Caco-2 (cell line): ENCODE measurements around the gene CEBPA. TPM values are rescaled to one million over a fixed set of nuclear protein-coding genes. Genes with fewer than 3 reads are reported as not detected.
A peak's percentile ranks its signal among the peaks of the same experiment; 100 is the strongest.

ENCODE experiments used
- BruUV-seq: library from RNA; stranded (reverse); fragments of 400-500 nt; replicated peaks from 2 replicates; lab custom pipeline; 2021; lab: Mats Ljungman, UMichigan
- CTCF ChIA-PET: fragments of 300-600 bp; sonication (Branson Sonifier 250); formaldehyde crosslinking; loops from one replicate; lab custom pipeline; 2022; ENCODE audit warnings: antibody characterized with exemption; lab: Charles Lee
- POLR2A ChIA-PET: fragments of 300-600 bp; sonication (Branson Sonifier 250); formaldehyde crosslinking; loops from one replicate; lab custom pipeline; 2022; ENCODE audit warnings: antibody characterized with exemption; lab: Charles Lee
- DNase-seq, 2 experiments: peaks; one replicate each; pipeline versions ENCODE4 v3.0.0 to v3.0.0-alpha.2; 2020 to 2022
- H3K27me3 ChIP-seq: replicated peaks from 2 replicates; pipeline ENCODE4 v1.6.0; 2011; ENCODE audit warnings: low read length; ENCODE audit not compliant: control insufficient read depth, insufficient read depth
- H3K36me3 ChIP-seq: 2 replicates; pipeline ENCODE4 v1.5.1; 2011; ENCODE audit warnings: low read length; ENCODE audit not compliant: control insufficient read depth, insufficient read depth
- H3K4me1 ChIP-seq: fragments of 250-450 bp; sonication (Bioruptor Pico); 2 replicates; pipeline ENCODE4 v1.5.1; 2020; ENCODE audit warnings: mild to moderate bottlenecking
- H3K4me3 ChIP-seq: 2 replicates; pipeline ENCODE4 v1.5.1; 2011; ENCODE audit warnings: low read depth, mild to moderate bottlenecking, control low read depth, low read length
- H3K9me3 ChIP-seq: fragments of 250-450 bp; sonication (Bioruptor Pico); 2 replicates; pipeline ENCODE4 v1.5.1; 2020; ENCODE audit warnings: mild to moderate bottlenecking, moderate library complexity
- H3K27ac Mint-ChIP-seq: one replicate; pipeline ENCODE4 v1.8.0; 2022; ENCODE audit warnings: mixed read lengths; ENCODE audit not compliant: unreplicated experiment
- H3K27me3 Mint-ChIP-seq: one replicate; pipeline ENCODE4 v1.8.0; 2022; ENCODE audit warnings: mixed read lengths; ENCODE audit not compliant: insufficient read depth, unreplicated experiment
- H3K36me3 Mint-ChIP-seq: one replicate; pipeline ENCODE4 v1.8.0; 2022; ENCODE audit warnings: mild to moderate bottlenecking, mixed read lengths; ENCODE audit not compliant: insufficient read depth, unreplicated experiment
- H3K4me1 Mint-ChIP-seq: one replicate; pipeline ENCODE4 v1.8.0; 2022; ENCODE audit warnings: low read depth, mixed read lengths; ENCODE audit not compliant: unreplicated experiment
- H3K4me3 Mint-ChIP-seq: one replicate; pipeline ENCODE4 v1.8.0; 2022; ENCODE audit warnings: mild to moderate bottlenecking, moderate library complexity, mixed read lengths; ENCODE audit not compliant: unreplicated experiment
- H3K9me3 Mint-ChIP-seq: one replicate; pipeline ENCODE4 v1.8.0; 2022; ENCODE audit warnings: mixed read lengths; ENCODE audit not compliant: unreplicated experiment
- CTCF ChIP-seq, 2 experiments: fragments of 200-600 bp in 1 of 2; IDR thresholded peaks; 1 replicate in 1 of 2; 2 replicates in 1 of 2; pipeline versions ENCODE4 v1.5.1 to v1.8.0; 2011 to 2022; ENCODE audit warnings: antibody characterized with exemption in 1 of 2, control low read depth in 1 of 2, inconsistent platforms in 1 of 2, low read depth in 1 of 2, low read length in 1 of 2, mild to moderate bottlenecking in 1 of 2, moderate library complexity in 1 of 2; ENCODE audit not compliant: insufficient read depth in 1 of 2, severe bottlenecking in 1 of 2, unreplicated experiment in 1 of 2
- intact Hi-C: fragments of 100-400 bp; cut with micrococcal nuclease; formaldehyde crosslinking; loops from one replicate; pipeline ENCODE4 v1.10.0; 2022; ENCODE audit not compliant: unreplicated experiment
- total RNA-seq: library from RNA; stranded (reverse); gene quantifications from 2 replicates; pipeline ENCODE4 v1.2.3, GENCODE V29; 2022

The CEBPA gene
- total RNA-seq, 1 experiment from 2014 or later = 110 TPM

DNA sequence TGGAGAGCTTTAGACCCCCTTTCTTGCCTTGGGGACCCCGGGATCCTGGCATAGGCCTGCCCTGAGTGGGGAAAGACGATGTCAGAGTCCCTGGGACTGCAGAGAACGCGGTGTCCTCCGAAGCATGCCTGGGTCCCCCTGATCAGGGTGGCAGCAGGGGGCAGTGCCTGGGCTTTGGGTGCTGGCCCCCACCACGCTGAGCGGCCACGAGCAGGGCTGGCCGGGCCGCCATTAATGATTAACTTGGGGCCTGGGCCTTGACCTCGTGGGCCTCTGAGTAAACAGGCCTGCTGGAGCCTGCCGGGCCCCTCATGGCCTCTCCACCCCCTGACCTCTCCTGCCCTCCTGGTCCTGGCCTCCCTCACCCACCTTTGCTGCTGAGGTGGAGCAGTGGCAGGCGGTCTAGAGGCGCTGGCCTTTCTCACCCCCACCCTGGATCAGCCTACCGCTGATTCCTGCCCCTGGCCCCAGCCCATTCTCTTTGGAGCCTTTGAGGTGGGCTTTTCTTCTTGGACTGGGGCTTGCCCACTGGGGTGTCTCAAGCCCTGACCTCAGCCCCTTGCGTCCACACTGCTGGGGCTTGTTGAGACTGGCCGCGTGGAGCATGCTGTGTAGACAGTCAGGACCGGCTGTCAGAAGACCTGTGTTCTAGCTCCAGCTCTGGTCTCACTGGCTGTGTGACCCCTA lies 26.3 kb downstream of the CEBPA start:
- Mint-ChIP-seq H3K4me1 (peaks cover 37% of the 10 kb centered on the region), H3K27me3 (no peaks in the 10 kb centered on the region), H3K4me3 (peak overlapping the region; percentile 35), H3K36me3 (peaks cover 6% of the 10 kb centered on the region), H3K27ac (peak overlapping the region; percentile 76), H3K9me3 (no peaks in the 10 kb centered on the region)
- intact Hi-C loops = loop anchor here (1.0 to 5.0 kb wide), 4 partner anchors 17 to 127 kb away; partner anchors contain the start of gene CEBPA
- DNase-seq = peak; percentile 94
- H3K27me3 ChIP-seq = no peaks in the 10 kb centered on the region
- peak in 1 of 2 experiments; percentile 49 for TF ChIP-seq CTCF (IDR thresholded peaks at IDR 0.05; ENCODE audit: insufficient read depth in 1 of 2, low read depth in 1 of 2, low read length in 1 of 2, severe bottlenecking in 1 of 2, unreplicated experiment in 1 of 2)
- H3K36me3 ChIP-seq = no peaks in the 10 kb centered on the region
- peaks cover 80% of the 10 kb centered on the region for H3K4me1 ChIP-seq
- BruUV-seq = no TSS peak
- no peak overlapping the region for H3K4me3 ChIP-seq
- ChIA-PET POLR2A (interaction anchor here (1.0 to 1.6 kb wide), 2 partner anchors 26 to 127 kb away, joined by 4 to 6 read pairs; partner anchors contain the start of gene CEBPA), CTCF (interaction anchor here (0.6 to 1.8 kb wide), 3 partner anchors 26 to 62 kb away, joined by 3 to 9 read pairs (median 4); partner anchors contain the start of gene CEBPA)
- H3K9me3 ChIP-seq = 0 out of 2 replicates have a peak, but pooled peaks cover 5% of the 10 kb centered on the region

GRCh38 chr19:33275559-33275932 lies 26.8 kb downstream of the CEBPA start:
- Histone ChIP-seq H3K36me3 (no peaks in the 10 kb centered on the region), H3K9me3 (0 out of 2 replicates have a peak, but pooled peaks cover 5% of the 10 kb centered on the region), H3K4me1 (peaks cover 75% of the 10 kb centered on the region), H3K4me3 (no peak overlapping the region), H3K27me3 (no peaks in the 10 kb centered on the region)
- intact Hi-C loops = loop anchor here (5.0 kb wide), 1 partner anchor 33 kb away; no protein-coding TSS in a partner anchor
- Mint-ChIP-seq H3K27me3 (no peaks in the 10 kb centered on the region), H3K4me3 (no peak overlapping the region), H3K4me1 (peaks cover 36% of the 10 kb centered on the region), H3K27ac (peak overlapping the region; percentile 76), H3K36me3 (peaks cover 6% of the 10 kb centered on the region), H3K9me3 (no peaks in the 10 kb centered on the region)
- DNase-seq = no peak
- no TSS peak for BruUV-seq
- ChIA-PET CTCF (interaction anchor here (0.7 to 1.8 kb wide), 2 partner anchors 27 to 40 kb away, joined by 3 to 9 read pairs; partner anchors contain the start of gene CEBPA), POLR2A (interaction anchor here (1.0 to 1.6 kb wide), 2 partner anchors 27 to 128 kb away, joined by 4 to 6 read pairs; partner anchors contain the start of gene CEBPA)
- TF ChIP-seq CTCF (IDR thresholded peaks at IDR 0.05; ENCODE audit: insufficient read depth in 1 of 2, low read depth in 1 of 2, low read length in 1 of 2, severe bottlenecking in 1 of 2, unreplicated experiment in 1 of 2) = no peak
